Keratinocyte (primary cell): ENCODE results near the gene NUP205. TPM values are rescaled to one million over a fixed set of nuclear protein-coding genes. Genes with fewer than 3 reads are reported as not detected.

Experiments used
- DNase-seq: peaks from one replicate; pipeline ENCODE4 v3.0.0-alpha.2; 2011; ENCODE audit warnings: low read depth, missing footprints, low spot score
- FAIRE-seq: peaks from 2 replicates; lab custom pipeline; 2011; peaks lifted over from hg19 to GRCh38; lab: Jason Lieb, UNC
- H2AFZ ChIP-seq: 2 replicates; pipeline ENCODE4 v1.6.0; 2012; ENCODE audit warnings: low read length, control low read depth, inconsistent platforms; ENCODE audit not compliant: control insufficient read depth
- H3K27ac ChIP-seq: 2 replicates; pipeline ENCODE4 v1.5.1; 2011; ENCODE audit warnings: low read length; ENCODE audit not compliant: control insufficient read depth, insufficient read depth
- H3K27me3 ChIP-seq: 3 replicates; pipeline ENCODE4 v1.6.0; 2011; ENCODE audit warnings: low read length; ENCODE audit not compliant: control insufficient read depth, insufficient read depth; ENCODE audit errors: extremely low read depth
- H3K36me3 ChIP-seq, 2 experiments: 2 replicates in 1 of 2; 3 replicates in 1 of 2; pipeline ENCODE4 v1.5.1; 2011; ENCODE audit warnings: low read length in 2 of 2, mild to moderate bottlenecking in 1 of 2; ENCODE audit not compliant: control insufficient read depth in 2 of 2, insufficient read depth in 2 of 2; ENCODE audit errors: extremely low read depth in 1 of 2
- H3K4me1 ChIP-seq: 3 replicates; pipeline ENCODE4 v1.5.1; 2011; ENCODE audit warnings: low read length; ENCODE audit not compliant: control insufficient read depth, insufficient read depth; ENCODE audit errors: extremely low read depth
- H3K4me2 ChIP-seq: 3 replicates; pipeline ENCODE4 v1.6.0; 2011; ENCODE audit warnings: low read depth, low read length; ENCODE audit not compliant: control insufficient read depth, insufficient read depth; ENCODE audit errors: extremely low read depth
- H3K4me3 ChIP-seq, 3 experiments: fragments of 200-600 bp in 1 of 3; sonication (generic) in 1 of 3; 2 replicates in 2 of 3; 3 replicates in 1 of 3; pipeline ENCODE4 v1.5.1; 2011 to 2016; ENCODE audit warnings: low read length in 3 of 3, mild to moderate bottlenecking in 3 of 3, control low read depth in 2 of 3, inconsistent platforms in 1 of 3, low read depth in 1 of 3, mixed read lengths in 1 of 3, mixed run types in 1 of 3, moderate library complexity in 1 of 3; ENCODE audit not compliant: control insufficient read depth in 2 of 3, insufficient read depth in 2 of 3; ENCODE audit errors: extremely low read depth in 1 of 3
- H3K79me2 ChIP-seq: 2 replicates; pipeline ENCODE4 v1.6.0; 2012; ENCODE audit warnings: low read length; ENCODE audit not compliant: control insufficient read depth, insufficient read depth
- H3K9ac ChIP-seq: 3 replicates; pipeline ENCODE4 v1.6.0; 2011; ENCODE audit warnings: low read length; ENCODE audit not compliant: control insufficient read depth, insufficient read depth; ENCODE audit errors: extremely low read depth
- H3K9me1 ChIP-seq: 3 replicates; pipeline ENCODE4 v1.6.0; 2011; ENCODE audit warnings: low read length; ENCODE audit not compliant: control insufficient read depth, insufficient read depth; ENCODE audit errors: extremely low read depth
- H3K9me3 ChIP-seq: 2 replicates; pipeline ENCODE4 v1.5.1; 2012; ENCODE audit warnings: low read depth, low read length; ENCODE audit not compliant: control insufficient read depth
- H4K20me1 ChIP-seq: 3 replicates; pipeline ENCODE4 v1.6.0; 2011; ENCODE audit warnings: low read length; ENCODE audit not compliant: control insufficient read depth, insufficient read depth; ENCODE audit errors: extremely low read depth
- CTCF ChIP-seq, 3 experiments: IDR thresholded peaks in 1 of 3; conservative IDR thresholded peaks in 1 of 3; optimal IDR thresholded peaks in 1 of 3; 2 replicates in 2 of 3; 3 replicates in 1 of 3; pipeline versions ENCODE3 to v1.5.1; 2011; ENCODE audit warnings: low read length in 3 of 3, mild to moderate bottlenecking in 3 of 3, moderate library complexity in 2 of 3, control low read depth in 1 of 3, inconsistent platforms in 1 of 3; ENCODE audit not compliant: insufficient read depth in 2 of 3; ENCODE audit errors: extremely low read depth in 1 of 3
- EZH2 ChIP-seq: IDR thresholded peaks from one replicate; pipeline ENCODE4 v1.6.1; 2012; ENCODE audit warnings: inconsistent platforms, mild to moderate bottlenecking, low read length, moderate library complexity
- dilution Hi-C: fragments of 300-500 bp; cut with MboI; formaldehyde crosslinking; loops from one replicate; pipeline ENCODE4 v1.7.0; 2020; ENCODE audit warnings: low sequenced_read_pairs; ENCODE audit not compliant: extremely low pct_ligation_motif_present
- polyA plus RNA-seq, 5 experiments: library from polyadenylated mRNA; depleted of rRNA in 3 of 5; stranded (reverse) in 3 of 5; stranded (forward) in 1 of 5; unstranded in 1 of 5; fragments of >200 nt; gene quantifications; 1 replicate in 1 of 5; 2 replicates in 3 of 5; 3 replicates in 1 of 5; pipeline versions ENCODE4 v1.2.1 to v1.2.3, GENCODE V29; 2011 to 2012; ENCODE audit warnings: missing spikeins in 2 of 5, low read depth in 1 of 5, low replicate concordance in 1 of 5

NUP205 gene
- polyA plus RNA-seq, 1 donor (not counting 4 experiments of a cell fraction or from before 2014, with no cell fraction given): 74.6 TPM

GRCh38 chr7:135662123-135662372 lies 104.3 kb downstream of the NUP205 start:
- Histone ChIP-seq H3K9me3 (no peaks in the 10 kb centered on the region), H2AFZ (peak overlapping the region; percentile 97), H3K9me1 (no peaks in the 10 kb centered on the region), H3K27me3 (no peaks in the 10 kb centered on the region), H3K4me2 (peak overlapping the region; percentile 93), H3K4me3 (peak overlapping the region; percentile 93 to 100 (median 98)), H4K20me1 (no peaks in the 10 kb centered on the region), H3K79me2 (peaks cover 47% of the 10 kb centered on the region), H3K4me1 (peaks cover 22% of the 10 kb centered on the region), H3K36me3 (no peaks in the 10 kb centered on the region), H3K9ac (peak overlapping the region; percentile 98), H3K27ac (peak overlapping the region; percentile 97)
- TF ChIP-seq CTCF (optimal IDR thresholded peaks at IDR 0.05 in 1 of 3, IDR thresholded peaks at IDR 0.05 in 1 of 3, conservative IDR thresholded peaks at IDR 0.05 in 1 of 3; ENCODE audit: extremely low read depth in 1 of 3, insufficient read depth in 2 of 3, low read length in 3 of 3): peak in 1 of 3 experiments; percentile 82
- no peak for TF ChIP-seq EZH2
- dilution Hi-C loops: no loop called here
- DNase-seq (no peak), FAIRE-seq (no peak)

GRCh38 chr7:135662373-135663114 lies 104.8 kb downstream of the NUP205 start, which contains the start of gene STMP1:
Gene STMP1 (plus strand): TSS chr7:135662514.
- peak; percentile 81 for DNase-seq
- Histone ChIP-seq H2AFZ (peak within 1 kb of the TSS; percentile 97), H3K4me1 (peaks cover 22% of the 10 kb centered on the region), H3K27me3 (no peaks in the 10 kb centered on the region), H3K9ac (peak within 1 kb of the TSS; percentile 98), H3K79me2 (peaks cover 50% of the 10 kb centered on the region), H4K20me1 (no peaks in the 10 kb centered on the region), H3K36me3 (no peaks in the 10 kb centered on the region), H3K4me2 (peak within 1 kb of the TSS; percentile 93), H3K9me1 (no peaks in the 10 kb centered on the region), H3K9me3 (no peaks in the 10 kb centered on the region), H3K4me3 (peak within 1 kb of the TSS; percentile 93 to 100 (median 98)), H3K27ac (peak within 1 kb of the TSS; percentile 97)
- FAIRE-seq: peak; percentile 57
- dilution Hi-C loops: no loop called here
- TF ChIP-seq CTCF (optimal IDR thresholded peaks at IDR 0.05 in 1 of 3, IDR thresholded peaks at IDR 0.05 in 1 of 3, conservative IDR thresholded peaks at IDR 0.05 in 1 of 3; ENCODE audit: extremely low read depth in 1 of 3, insufficient read depth in 2 of 3, low read length in 3 of 3): peak in 1 of 3 experiments; percentile 81
- no peak for TF ChIP-seq EZH2
